Lung (tissue), 12 donors: ENCODE measurements around the gene C5orf24. TPM values are rescaled to one million over a fixed set of nuclear protein-coding genes. Genes with fewer than 3 reads are reported as not detected.

Experiments used
- ATAC-seq: fragments of 200-7000 bp; cut with Tn5 transposase; one replicate; pipeline ENCODE4 v1.9.1; 2020; ENCODE audit warnings: moderate number of reproducible peaks; ENCODE audit not compliant: insufficient read depth, low FRiP score
- DNase-seq, 3 donors: peaks; one replicate each; pipeline ENCODE4 v3.0.0-alpha.2; 2013 to 2017
- H3K27ac ChIP-seq, 2 donors: one replicate each; pipeline ENCODE4 v1.5.1; 2013; ENCODE audit warnings: mild to moderate bottlenecking in 2 of 2, moderate library complexity in 2 of 2, control low read depth in 1 of 2, inconsistent platforms in 1 of 2, low read depth in 1 of 2, low read length in 1 of 2
- H3K27me3 ChIP-seq, 3 donors: one replicate each; pipeline ENCODE4 v1.5.1; 2013; ENCODE audit warnings: low read length in 2 of 3; ENCODE audit not compliant: control insufficient read depth in 3 of 3, insufficient read depth in 3 of 3
- H3K36me3 ChIP-seq, 4 donors: one replicate each; pipeline ENCODE4 v1.5.1; 2013; ENCODE audit warnings: low read length in 4 of 4, mild to moderate bottlenecking in 1 of 4, moderate library complexity in 1 of 4; ENCODE audit not compliant: control insufficient read depth in 4 of 4, insufficient read depth in 4 of 4
- H3K4me1 ChIP-seq, 5 donors: one replicate each; pipeline ENCODE4 v1.5.1; 2013; ENCODE audit warnings: low read length in 5 of 5, mild to moderate bottlenecking in 2 of 5, moderate library complexity in 1 of 5; ENCODE audit not compliant: control insufficient read depth in 5 of 5, insufficient read depth in 5 of 5
- H3K4me3 ChIP-seq: one replicate; pipeline ENCODE4 v1.5.1; 2013; ENCODE audit warnings: mild to moderate bottlenecking, control low read depth, moderate library complexity
- H3K9ac ChIP-seq, 2 donors: one replicate each; pipeline ENCODE4 v1.5.1; 2013; ENCODE audit warnings: low read length in 2 of 2, control low read depth in 1 of 2; ENCODE audit not compliant: insufficient read depth in 1 of 2
- H3K9me3 ChIP-seq, 4 donors: one replicate each; pipeline ENCODE4 v1.5.1; 2013; ENCODE audit warnings: low read length in 3 of 4, mild to moderate bottlenecking in 1 of 4, moderate library complexity in 1 of 4; ENCODE audit not compliant: control insufficient read depth in 4 of 4, insufficient read depth in 3 of 4
- WGBS, 2 donors: extraction: QIAGEN DNeasy Blood & Tissue Kit; methylation state at CpG; one replicate each; pipeline ENCODE4 v1.1.7; 2013; 5-methylcytosine and 5-hydroxymethylcytosine counted together
- polyA plus RNA-seq, 2 donors: library from polyadenylated mRNA; stranded (reverse); fragments of 200-250 nt; gene quantifications; one replicate each; pipeline ENCODE4 v1.2.1, GENCODE V29; 2013
- total RNA-seq, 2 donors: library from RNA; depleted of rRNA in 1 of 2; stranded (reverse); fragments of >200 nt in 1 of 2; gene quantifications; one replicate each; pipeline ENCODE4 v1.2.1, GENCODE V29; 2014 to 2021
- TF ChIP-seq, protein P1 (sequence below): IDR thresholded peaks from 2 replicates; pipeline ENCODE4 v1.5.1; 2012; ENCODE audit warnings: mild to moderate bottlenecking; ENCODE audit errors: control extremely low read depth, extremely low read depth
- donor health status: control.
- donor health status: control.
- donor health status: Bipolar disorder and iron deficiency.
- donor health status: healthy.
- donor health status: DM: yes; HTN: yes; CAD: no.

C5orf24 gene
- total and polyA plus RNA-seq, 4 donors, result 19.6 to 68.8 (median 29.7) TPM

DNA sequence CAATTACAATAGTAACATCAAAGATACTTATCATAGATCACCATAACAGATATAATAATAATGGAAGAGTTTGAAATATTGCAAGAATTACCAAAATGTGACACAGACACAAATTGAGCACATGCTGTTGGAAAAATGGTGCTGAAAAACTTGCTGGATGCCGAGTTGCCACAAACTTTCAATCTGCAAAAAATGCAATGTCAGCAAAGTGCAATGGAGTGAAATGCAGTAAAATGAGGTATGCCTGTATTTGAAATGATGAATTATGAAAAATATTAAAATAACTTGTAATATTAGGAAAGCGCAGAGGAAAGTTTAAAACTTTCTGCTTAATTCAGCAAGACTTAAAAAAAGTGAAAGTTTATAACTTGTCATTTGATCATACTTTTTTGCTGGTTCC is 47.2 kb downstream of the C5orf24 start:
- H3K27me3 ChIP-seq, result no peaks in the 10 kb centered on the region
- no peak overlapping the region for H3K4me3 ChIP-seq
- H3K4me1 ChIP-seq, result no peaks in the 10 kb centered on the region
- ATAC-seq (no peak), DNase-seq (no peak)
- H3K9ac ChIP-seq, result no peak overlapping the region
- H3K36me3 ChIP-seq, result peaks cover 9 to 19% (median 15%) of the 10 kb centered on the region in 4 donors
- H3K27ac ChIP-seq, result no peak overlapping the region
- no peaks in the 10 kb centered on the region for H3K9me3 ChIP-seq
- TF ChIP-seq, protein P1, sequence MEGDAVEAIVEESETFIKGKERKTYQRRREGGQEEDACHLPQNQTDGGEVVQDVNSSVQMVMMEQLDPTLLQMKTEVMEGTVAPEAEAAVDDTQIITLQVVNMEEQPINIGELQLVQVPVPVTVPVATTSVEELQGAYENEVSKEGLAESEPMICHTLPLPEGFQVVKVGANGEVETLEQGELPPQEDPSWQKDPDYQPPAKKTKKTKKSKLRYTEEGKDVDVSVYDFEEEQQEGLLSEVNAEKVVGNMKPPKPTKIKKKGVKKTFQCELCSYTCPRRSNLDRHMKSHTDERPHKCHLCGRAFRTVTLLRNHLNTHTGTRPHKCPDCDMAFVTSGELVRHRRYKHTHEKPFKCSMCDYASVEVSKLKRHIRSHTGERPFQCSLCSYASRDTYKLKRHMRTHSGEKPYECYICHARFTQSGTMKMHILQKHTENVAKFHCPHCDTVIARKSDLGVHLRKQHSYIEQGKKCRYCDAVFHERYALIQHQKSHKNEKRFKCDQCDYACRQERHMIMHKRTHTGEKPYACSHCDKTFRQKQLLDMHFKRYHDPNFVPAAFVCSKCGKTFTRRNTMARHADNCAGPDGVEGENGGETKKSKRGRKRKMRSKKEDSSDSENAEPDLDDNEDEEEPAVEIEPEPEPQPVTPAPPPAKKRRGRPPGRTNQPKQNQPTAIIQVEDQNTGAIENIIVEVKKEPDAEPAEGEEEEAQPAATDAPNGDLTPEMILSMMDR, result no peak
- WGBS, 2 donors, result 94% methylated on average over 2 of the region's 2 CpGs

DNA sequence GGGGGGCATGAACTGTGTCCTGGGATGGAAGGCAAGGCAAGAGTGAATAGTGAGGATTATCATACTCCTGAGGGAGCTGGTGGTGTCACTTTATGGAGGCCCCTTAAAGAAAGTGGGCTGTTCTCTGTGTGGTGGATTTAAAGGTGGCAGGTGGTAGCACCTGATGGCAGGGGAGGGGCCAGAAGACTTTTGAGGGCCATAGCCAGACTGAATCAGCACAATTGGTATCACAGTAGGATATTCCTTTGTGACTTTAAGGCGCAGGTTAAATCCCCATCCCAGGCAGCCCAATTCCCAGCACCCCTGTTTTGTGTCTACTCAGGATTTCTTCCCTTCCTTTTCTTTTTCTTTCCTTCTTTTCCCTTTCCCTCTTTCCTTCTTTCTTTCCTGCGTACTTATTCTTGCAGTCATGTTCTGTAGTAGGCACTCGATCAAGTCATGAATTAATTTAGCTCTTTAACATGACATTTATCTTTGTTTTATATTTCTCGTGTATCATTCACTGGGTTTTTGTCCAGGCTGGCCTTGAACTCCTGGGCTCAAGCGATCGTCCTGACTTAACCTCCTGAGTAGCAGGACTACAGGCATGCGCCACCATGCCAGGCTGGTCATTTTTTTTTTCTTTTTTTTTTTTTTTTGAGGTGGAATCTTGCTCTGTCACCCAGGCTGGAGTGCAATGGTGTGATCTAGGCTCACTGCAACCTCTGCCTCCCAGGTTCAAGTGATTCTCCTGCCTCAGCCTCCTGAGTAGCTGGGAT is 48.2 kb downstream of the C5orf24 start:
- no peak overlapping the region for H3K9ac ChIP-seq
- no peak for ATAC-seq
- peaks cover 9 to 17% (median 16%) of the 10 kb centered on the region in 4 donors for H3K36me3 ChIP-seq
- WGBS, 2 donors, result 95 to 99% methylated on average over 7 of the region's 7 CpGs
- TF ChIP-seq, protein P1, result no peak
- H3K9me3 ChIP-seq, result no peaks in the 10 kb centered on the region
- H3K27me3 ChIP-seq, result no peaks in the 10 kb centered on the region
- no peak overlapping the region for H3K27ac ChIP-seq
- no peak for DNase-seq
- no peak overlapping the region for H3K4me3 ChIP-seq
- no peaks in the 10 kb centered on the region for H3K4me1 ChIP-seq

DNA sequence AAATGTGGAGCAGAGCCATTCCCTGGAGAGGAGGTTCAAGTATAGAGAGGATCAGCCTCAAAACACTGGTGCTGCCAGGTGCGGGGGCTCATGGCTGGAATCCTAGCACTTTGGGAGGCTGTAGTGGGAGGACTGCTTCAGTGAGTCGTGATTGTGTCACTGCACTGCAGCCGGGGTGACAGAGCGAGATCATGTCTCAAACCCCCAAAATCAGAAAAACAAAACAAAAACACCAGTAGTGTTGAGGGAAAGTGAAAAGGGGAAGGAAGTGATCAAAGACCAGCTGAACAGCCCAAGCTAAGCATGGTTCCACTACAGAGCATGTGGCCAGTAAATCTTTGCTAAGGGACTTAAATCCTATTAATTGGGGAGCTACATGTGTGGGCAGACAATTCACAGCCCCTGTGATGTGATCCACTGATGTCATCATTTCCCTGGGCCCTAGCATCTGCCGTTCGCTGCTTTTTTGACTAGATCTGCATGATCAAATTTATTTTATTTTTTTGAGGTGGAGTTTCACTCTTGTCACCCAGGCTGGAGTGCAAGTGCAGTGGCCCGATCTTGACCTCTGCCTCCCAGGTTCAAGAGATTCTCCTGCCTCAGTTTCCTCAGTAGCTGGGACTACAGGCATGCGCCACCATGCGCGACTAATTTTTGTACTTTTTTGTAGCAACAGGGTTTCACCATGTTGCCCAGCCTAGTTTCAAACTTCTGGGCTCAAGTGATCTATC is 56.5 kb downstream of the C5orf24 start:
- Histone ChIP-seq H3K36me3 (peaks cover 0 to 11% (median 5%) of the 10 kb centered on the region in 4 donors), H3K4me1 (peaks cover 0 to 2% (median 0%) of the 10 kb centered on the region in 5 donors), H3K9me3 (no peaks in the 10 kb centered on the region), H3K27me3 (no peaks in the 10 kb centered on the region), H3K9ac (no peak overlapping the region), H3K4me3 (no peak overlapping the region), H3K27ac (peak overlapping the region in 1 of 2 donors; percentile 10)
- ATAC-seq (no peak), DNase-seq (no peak)
- TF ChIP-seq, protein P1, result no peak
- WGBS, 2 donors, result 56 to 77% methylated on average over 10 of the region's 10 CpGs
